DMS79 treated with DMSO at 0.1 percent for 48 hours (cell line): ENCODE measurements around the gene CA12.
"Not testable (repeated sequence)": the region's sequence is repeated elsewhere in the genome, so short reads cannot be mapped to it uniquely, and the experiment has no call there.

Experiments
- DNase-seq: peaks from one replicate; lab custom pipeline; 2025; lab: John Stamatoyannopoulos, UW

The CA12 gene

GRCh38 chr15:63357061-63357460, 24.6 kb downstream of the CA12 start:
- DNase-seq: no peak

DNA sequence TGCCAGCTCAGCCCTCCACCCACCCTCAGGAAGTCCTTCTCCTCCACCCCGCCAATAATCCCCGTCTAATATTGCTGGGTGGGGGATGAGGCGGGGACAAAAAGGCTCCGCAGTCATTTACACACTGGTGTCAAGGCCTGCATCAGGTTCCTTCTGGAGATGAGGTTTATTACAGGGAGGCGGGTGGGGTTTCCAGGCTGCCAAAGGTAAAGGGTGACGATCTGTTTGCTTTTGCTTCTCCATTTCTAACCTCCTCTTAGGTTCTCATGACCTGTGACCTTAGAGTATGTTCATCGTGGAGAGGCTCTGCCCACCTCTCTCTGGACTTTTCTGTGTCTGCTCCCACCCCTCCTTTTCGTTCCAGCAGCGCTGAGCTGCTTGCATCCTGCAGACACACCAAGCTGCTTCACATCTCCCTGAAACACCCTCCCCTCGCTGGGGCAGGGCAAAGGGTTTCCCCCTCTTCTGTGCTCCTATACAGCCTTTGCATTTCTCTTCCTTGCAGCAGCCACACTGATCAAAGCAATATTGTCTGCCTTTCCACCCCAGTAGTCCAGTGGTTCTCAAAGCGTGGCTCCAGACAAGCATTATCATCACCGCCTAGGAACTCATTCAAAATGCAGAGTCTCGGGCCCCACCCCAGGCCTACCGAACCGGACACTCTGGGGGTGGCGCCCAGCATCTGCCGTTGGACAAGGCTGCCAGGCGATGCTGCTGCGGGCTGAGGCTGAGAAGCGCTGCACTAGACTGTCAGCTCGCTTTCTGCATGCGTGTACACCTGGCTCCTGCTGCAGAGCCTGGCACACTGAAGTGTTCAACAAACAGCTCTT, 26.6 kb downstream of the CA12 start:
- no peak for DNase-seq

GRCh38 chr15:63353887-63354286, 27.8 kb downstream of the CA12 start:
- no peak for DNase-seq

GRCh38 chr15:63353261-63353660, 28.4 kb downstream of the CA12 start:
- DNase-seq: no peak

GRCh38 chr15:63352808-63353207, 28.8 kb downstream of the CA12 start:
- DNase-seq: no peak

DNA sequence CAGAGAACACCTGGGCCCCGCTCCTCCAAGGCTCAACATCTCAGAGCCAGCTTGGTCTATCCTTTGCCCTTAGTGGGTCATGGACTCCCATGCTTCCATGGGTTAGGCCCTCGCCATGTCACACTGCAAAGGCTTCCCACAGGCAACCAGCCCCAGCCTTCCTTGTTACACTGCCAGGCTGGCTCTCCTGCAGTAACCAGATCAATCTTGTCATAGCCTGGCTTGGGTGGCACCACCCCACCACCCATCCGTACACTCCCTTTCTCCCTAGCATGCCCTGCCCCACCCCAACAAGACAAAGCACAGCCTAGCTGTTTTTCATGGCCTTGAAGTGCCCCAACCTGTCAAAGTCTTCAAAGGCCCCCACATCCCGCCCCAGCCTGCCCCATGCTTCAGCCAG, 30.5 kb downstream of the CA12 start:
- DNase-seq: no peak

DNA sequence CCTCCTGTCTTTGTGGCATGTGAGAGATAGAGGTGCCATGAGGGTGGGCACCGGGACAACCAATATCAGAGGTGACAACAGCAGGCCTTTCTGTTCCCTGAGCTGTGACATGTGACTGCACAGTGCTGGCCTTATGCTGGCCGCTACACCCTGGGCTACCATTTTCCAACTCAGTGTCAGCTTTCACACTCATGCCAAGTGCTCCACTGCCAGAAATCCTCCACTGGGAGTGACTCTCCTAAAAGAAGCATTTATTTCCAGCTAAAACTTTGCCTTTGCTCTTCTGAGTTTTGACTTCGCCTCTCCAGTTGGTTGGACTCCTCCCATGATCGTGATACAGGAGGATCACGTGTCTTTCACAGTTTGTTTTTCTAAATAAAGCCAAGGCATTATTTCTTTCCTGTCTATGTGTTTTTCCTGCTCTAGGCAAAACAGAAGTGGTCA, 31.4 kb downstream of the CA12 start:
- no peak for DNase-seq

GRCh38 chr15:63349621-63350020, 32.0 kb downstream of the CA12 start:
- DNase-seq: no peak

GRCh38 chr15:63349156-63349555, 32.5 kb downstream of the CA12 start:
- no peak for DNase-seq

GRCh38 chr15:63348392-63348791, 33.3 kb downstream of the CA12 start:
- peak; percentile 59 for DNase-seq

DNA sequence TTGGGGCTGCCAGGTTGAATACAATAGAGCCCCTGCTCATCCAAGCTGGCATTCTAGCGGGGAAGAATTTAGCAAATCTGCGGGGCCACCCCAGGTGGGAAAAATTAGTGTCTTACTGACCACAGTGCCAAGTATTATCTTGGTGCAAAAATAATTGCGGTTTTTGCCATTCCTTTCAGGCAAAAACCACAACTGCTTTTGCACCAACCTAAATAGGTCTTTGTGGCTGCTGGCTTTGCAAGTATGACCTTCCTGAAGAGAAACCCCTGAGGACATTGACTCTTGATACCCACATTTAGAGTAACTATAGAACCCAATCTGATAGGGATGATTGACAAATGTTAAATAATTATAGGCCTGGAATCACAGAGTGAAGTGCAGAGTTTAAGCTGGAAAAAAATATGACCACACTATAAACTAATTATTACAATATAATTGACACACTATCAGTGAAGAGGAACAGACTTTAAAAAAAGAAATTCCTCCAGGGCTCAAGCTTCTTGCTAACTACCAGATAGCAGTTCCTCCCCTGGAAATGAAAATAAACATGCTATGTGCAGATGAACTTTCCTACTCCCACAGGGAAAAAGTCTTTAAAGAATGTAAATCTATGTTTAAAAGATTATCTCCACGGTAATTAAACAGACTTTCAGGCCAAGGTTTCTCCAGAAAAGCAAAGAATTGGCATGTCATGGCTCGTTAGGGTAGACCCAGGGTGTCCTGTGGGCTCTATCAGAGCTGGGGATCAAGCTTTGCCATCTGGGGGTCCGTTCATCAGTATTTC, 34.4 kb downstream of the CA12 start:
- DNase-seq: no peak

GRCh38 chr15:63345391-63345752, 36.3 kb downstream of the CA12 start:
- DNase-seq: no peak

DNA sequence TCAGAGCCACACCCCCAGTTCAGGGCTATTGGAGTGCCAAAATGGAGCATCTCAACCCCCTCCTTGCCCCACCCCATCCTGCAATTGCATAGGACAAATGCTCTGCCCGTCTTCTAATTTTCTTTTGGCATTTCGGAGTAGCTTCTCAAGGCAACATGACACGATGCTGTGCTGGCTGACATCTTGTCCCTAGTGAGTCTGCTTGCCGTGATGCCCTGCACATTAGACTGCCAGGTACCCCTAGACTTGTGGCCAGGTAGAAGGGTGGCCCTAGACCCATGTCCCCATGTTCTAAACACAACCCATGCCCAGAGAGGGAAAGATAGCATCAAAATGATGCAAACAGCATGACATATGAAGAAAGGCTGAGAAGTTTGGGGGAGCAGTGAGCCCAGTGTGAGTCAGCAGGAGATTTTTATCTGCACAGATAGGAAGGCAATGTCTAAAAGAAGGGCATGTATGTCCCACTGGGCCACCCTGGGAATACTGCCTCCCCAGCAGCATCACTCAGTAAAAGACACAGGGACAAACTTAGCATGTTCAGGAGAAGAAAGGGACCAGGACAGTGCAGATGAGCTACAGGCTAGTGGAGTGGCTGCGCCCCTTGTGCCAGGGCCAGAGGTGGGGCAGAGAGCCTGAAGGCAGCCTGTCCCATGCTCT, 36.8 kb downstream of the CA12 start:
- DNase-seq: no peak

- not testable (repeated sequence) for DNase-seq
Observed at GRCh38 chr15:63342996-63343562, 38.6 kb downstream of the CA12 start.

GRCh38 chr15:63341898-63342297, 39.7 kb downstream of the CA12 start:
- no peak for DNase-seq

GRCh38 chr15:63340878-63341277, 40.8 kb downstream of the CA12 start:
- no peak for DNase-seq

DNA sequence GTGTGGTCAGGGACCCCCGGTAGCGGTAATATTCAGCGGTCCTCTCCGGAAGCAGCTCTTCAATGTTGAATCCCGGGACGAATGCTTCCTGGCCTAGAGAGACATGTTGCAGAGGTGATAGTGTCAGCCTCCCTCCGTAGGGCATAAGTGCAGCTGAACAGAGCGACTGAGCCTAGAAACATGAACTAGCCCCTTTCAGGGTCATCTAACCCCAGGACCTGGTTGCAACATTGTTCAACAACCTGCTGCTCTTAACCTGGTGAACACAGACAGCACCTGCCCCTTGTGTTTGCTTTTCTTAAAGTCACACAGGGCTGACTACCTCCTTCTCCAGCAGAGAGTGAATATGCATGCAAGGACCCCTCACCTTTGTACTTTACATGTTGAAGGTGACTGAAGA, 41.3 kb downstream of the CA12 start:
- no peak for DNase-seq

GRCh38 chr15:63339836-63340235, 41.8 kb downstream of the CA12 start:
- DNase-seq: no peak

- DNase-seq: no peak
Observed at GRCh38 chr15:63339006-63339766, 42.5 kb downstream of the CA12 start.

DNA sequence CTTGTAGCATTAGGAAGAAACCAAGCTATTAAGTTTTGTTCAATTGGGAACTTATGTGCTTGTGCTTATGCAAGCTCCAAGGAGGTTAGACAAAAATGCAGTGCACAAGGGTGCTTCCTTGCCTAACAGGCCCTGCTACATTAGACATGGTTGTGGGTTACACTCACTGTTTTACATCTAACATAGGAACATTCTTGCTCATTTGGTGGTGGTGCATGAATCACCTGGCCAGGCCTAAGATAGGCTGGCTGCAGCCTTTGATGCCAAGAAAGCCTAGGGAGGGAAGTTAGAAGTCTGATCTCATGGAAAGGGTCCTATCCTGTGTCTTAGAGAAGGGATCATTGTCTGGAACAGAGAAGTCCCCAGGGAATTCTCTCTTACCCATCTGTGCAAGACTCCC, 43.5 kb downstream of the CA12 start:
- DNase-seq: no peak

GRCh38 chr15:63337046-63337445, 44.6 kb downstream of the CA12 start:
- no peak for DNase-seq
